ENCODE results near the gene STARD7. TPM values are rescaled to one million over a fixed set of nuclear protein-coding genes. Genes with fewer than 3 reads are reported as not detected.

STARD7 gene
- total and polyA plus RNA-seq, 10 of the 15 experiments (the other 5 are each of a cell fraction or from before 2014, with no cell fraction given) = 85.4 to 237 (median 153) TPM

- H3K4me3 ChIP-seq = no peak overlapping the region
- intact Hi-C loops (cut with micrococcal nuclease; ENCODE audit: unreplicated experiment) (no loop called here), in situ Hi-C loops (cut with MboI) (no loop called here)
- TF ChIP-seq ETV6 (conservative IDR thresholded peaks at IDR 0.05 in 1 of 2, IDR thresholded peaks at IDR 0.05 in 1 of 2; ENCODE audit: borderline replicate concordance in 1 of 2, low read depth in 1 of 2) (0 out of 4 replicates have a peak, but pooled peaks of 1 of the 2 experiments have one; percentile 25), MTA2 (IDR thresholded peaks at IDR 0.05; ENCODE audit: low read depth) (no peak)
- ChIA-PET SMC1A (ENCODE audit: uncharacterized antibody, unreplicated experiment) (interaction anchor here (0.6 to 2.2 kb wide), 4 partner anchors 12 to 65 kb away, joined by 3 to 10 read pairs (median 7); no protein-coding TSS in a partner anchor), CTCF (interaction anchor here (1.2 to 2.4 kb wide), 4 partner anchors 12 to 108 kb away, joined by 3 to 7 read pairs (median 4); partner anchors contain the start of gene ASTL), POLR2A (interaction anchor here (0.8 to 1.4 kb wide), 4 partner anchors 12 to 24 kb away, joined by 3 to 6 read pairs (median 4); no protein-coding TSS in a partner anchor), RAD21 (ENCODE audit: unreplicated experiment) (no interaction called here)
- peak overlapping the region; percentile 32; the same call in 1 of the 2 replicates for H3K4me2 ChIP-seq (ENCODE audit: control insufficient read depth, insufficient read depth)
- no peak for ATAC-seq
- peaks cover 32% of the 10 kb centered on the region for H3K4me1 ChIP-seq (ENCODE audit: control insufficient read depth, insufficient read depth, low read length)
- no peaks in the 10 kb centered on the region; a peak in 1 of 4 replicates for H3K36me3 ChIP-seq (ENCODE audit: control insufficient read depth in 2 of 2, insufficient read depth in 2 of 2, low read length in 1 of 2)
- 69% methylated on average over 8 of the region's 8 CpGs for WGBS (ENCODE audit: insufficient coverage, insufficient replicate concordance, low lambda C conversion rate, missing lambda C conversion rate)
- no peak for DNase-seq (ENCODE audit: low read depth, low spot score)
- H3K9me3 ChIP-seq (replicated peaks; ENCODE audit: control insufficient read depth, insufficient read depth, low read length) = no peaks in the 10 kb centered on the region
- no peak overlapping the region for H3K9ac ChIP-seq (ENCODE audit: control insufficient read depth, insufficient read depth, low read length)
- no peak overlapping the region for H2AFZ ChIP-seq (ENCODE audit: control insufficient read depth, low read depth, low read length)
- no TSS peak for BruUV-seq (replicated peaks)
- no peaks in the 10 kb centered on the region for H4K20me1 ChIP-seq (ENCODE audit: control insufficient read depth, insufficient read depth)
- H3K27me3 ChIP-seq (replicated peaks in 1 of 2; ENCODE audit: control insufficient read depth in 2 of 2, insufficient read depth in 2 of 2, low read length in 1 of 2) = no peaks in the 10 kb centered on the region
- no peak overlapping the region for H3K27ac ChIP-seq (ENCODE audit: control insufficient read depth, insufficient read depth)
- H3K79me2 ChIP-seq (ENCODE audit: control insufficient read depth, insufficient read depth, low read length) = no peaks in the 10 kb centered on the region
- peak; percentile 80 for FAIRE-seq
These were observed 37.2 kb upstream of the STARD7 start for GRCh38 chr2:96245609-96246390.

DNA sequence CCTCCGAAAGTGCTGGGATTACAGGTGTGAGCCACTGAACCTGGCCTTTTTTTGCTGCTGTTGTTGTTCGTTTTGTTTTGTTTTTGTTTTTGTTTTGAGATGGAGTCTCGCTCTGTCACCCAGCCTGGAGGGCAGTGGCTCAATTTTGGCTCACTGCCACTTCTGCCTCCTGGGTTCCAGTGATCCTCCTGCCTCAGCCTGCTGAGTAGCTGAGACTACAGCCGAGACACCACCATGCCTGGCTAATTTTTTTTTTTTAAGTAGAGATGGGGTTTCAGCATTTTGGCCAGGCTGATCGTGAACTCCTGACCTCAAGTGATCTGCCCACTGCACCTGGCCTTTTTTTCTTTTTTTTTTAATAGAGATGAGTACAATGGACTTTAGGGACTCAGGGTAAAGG lies 35.2 kb upstream of the STARD7 start:
- Histone ChIP-seq H3K27ac (ENCODE audit: control insufficient read depth, insufficient read depth) (no peak overlapping the region), H3K9ac (ENCODE audit: control insufficient read depth, insufficient read depth, low read length) (no peak overlapping the region), H2AFZ (ENCODE audit: control insufficient read depth, low read depth, low read length) (no peak overlapping the region), H3K36me3 (ENCODE audit: control insufficient read depth in 2 of 2, insufficient read depth in 2 of 2, low read length in 1 of 2) (no peaks in the 10 kb centered on the region; a peak in 1 of 4 replicates), H4K20me1 (ENCODE audit: control insufficient read depth, insufficient read depth) (no peaks in the 10 kb centered on the region), H3K4me3 (no peak overlapping the region), H3K79me2 (ENCODE audit: control insufficient read depth, insufficient read depth, low read length) (no peaks in the 10 kb centered on the region), H3K4me2 (ENCODE audit: control insufficient read depth, insufficient read depth) (no peak overlapping the region), H3K9me3 (replicated peaks; ENCODE audit: control insufficient read depth, insufficient read depth, low read length) (no peaks in the 10 kb centered on the region), H3K4me1 (ENCODE audit: control insufficient read depth, insufficient read depth, low read length) (peaks cover 32% of the 10 kb centered on the region), H3K27me3 (replicated peaks in 1 of 2; ENCODE audit: control insufficient read depth in 2 of 2, insufficient read depth in 2 of 2, low read length in 1 of 2) (no peaks in the 10 kb centered on the region)
- ChIA-PET CTCF (interaction anchor here (1.4 kb wide), 1 partner anchor 17 kb away, joined by 4 read pairs; no protein-coding TSS in a partner anchor), RAD21 (ENCODE audit: unreplicated experiment) (interaction anchor here (0.7 kb wide), 2 partner anchors 16 to 705 kb away, joined by 3 read pairs; no protein-coding TSS in a partner anchor), SMC1A (ENCODE audit: uncharacterized antibody, unreplicated experiment) (interaction anchor here (0.8 to 4.4 kb wide), 2 partner anchors 11 to 30 kb away, joined by 3 to 26 read pairs; no protein-coding TSS in a partner anchor), POLR2A (no interaction called here)
- FAIRE-seq = no peak
- intact Hi-C loops (cut with micrococcal nuclease; ENCODE audit: unreplicated experiment) (no loop called here), in situ Hi-C loops (cut with MboI) (no loop called here)
- TF ChIP-seq CREB1 (IDR thresholded peaks at IDR 0.05; ENCODE audit: low read depth) = no peak
- no peak for TF ChIP-seq POLR2AphosphoS2 (IDR thresholded peaks at IDR 0.05; ENCODE audit: low read depth, low read length)
- TF ChIP-seq, protein P1, sequence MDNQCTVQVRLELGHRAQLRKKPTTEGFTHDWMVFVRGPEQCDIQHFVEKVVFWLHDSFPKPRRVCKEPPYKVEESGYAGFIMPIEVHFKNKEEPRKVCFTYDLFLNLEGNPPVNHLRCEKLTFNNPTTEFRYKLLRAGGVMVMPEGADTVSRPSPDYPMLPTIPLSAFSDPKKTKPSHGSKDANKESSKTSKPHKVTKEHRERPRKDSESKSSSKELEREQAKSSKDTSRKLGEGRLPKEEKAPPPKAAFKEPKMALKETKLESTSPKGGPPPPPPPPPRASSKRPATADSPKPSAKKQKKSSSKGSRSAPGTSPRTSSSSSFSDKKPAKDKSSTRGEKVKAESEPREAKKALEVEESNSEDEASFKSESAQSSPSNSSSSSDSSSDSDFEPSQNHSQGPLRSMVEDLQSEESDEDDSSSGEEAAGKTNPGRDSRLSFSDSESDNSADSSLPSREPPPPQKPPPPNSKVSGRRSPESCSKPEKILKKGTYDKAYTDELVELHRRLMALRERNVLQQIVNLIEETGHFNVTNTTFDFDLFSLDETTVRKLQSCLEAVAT (IDR thresholded peaks at IDR 0.05) = no peak
- no peak for TF ChIP-seq NFIC (IDR thresholded peaks at IDR 0.05; ENCODE audit: low read depth, low read length)
- TF ChIP-seq MEF2B (IDR thresholded peaks at IDR 0.05; ENCODE audit: partially characterized antibody, poor library complexity, severe bottlenecking) = no peak
- TF ChIP-seq RUNX3 (IDR thresholded peaks at IDR 0.05; ENCODE audit: low read length) = no peak
- no peak for TF ChIP-seq BRCA1 (IDR thresholded peaks at IDR 0.05; ENCODE audit: low read depth, low read length)
- 88% methylated on average over 5 of the region's 5 CpGs for WGBS (ENCODE audit: insufficient coverage, insufficient replicate concordance, low lambda C conversion rate, missing lambda C conversion rate)
- no peak for DNase-seq (ENCODE audit: low read depth, low spot score)
- ATAC-seq = no peak
- BruUV-seq (replicated peaks) = no TSS peak

Measured in GM12878 (cell line).